GM21786 (cell line): ENCODE results near the gene RAC2.

Source experiments
- ATAC-seq: cut with Tn5 transposase; IDR thresholded peaks from one replicate; pipeline ENCODE4 v1.9.1; 2021; ENCODE audit not compliant: unreplicated experiment

RAC2 gene

DNA sequence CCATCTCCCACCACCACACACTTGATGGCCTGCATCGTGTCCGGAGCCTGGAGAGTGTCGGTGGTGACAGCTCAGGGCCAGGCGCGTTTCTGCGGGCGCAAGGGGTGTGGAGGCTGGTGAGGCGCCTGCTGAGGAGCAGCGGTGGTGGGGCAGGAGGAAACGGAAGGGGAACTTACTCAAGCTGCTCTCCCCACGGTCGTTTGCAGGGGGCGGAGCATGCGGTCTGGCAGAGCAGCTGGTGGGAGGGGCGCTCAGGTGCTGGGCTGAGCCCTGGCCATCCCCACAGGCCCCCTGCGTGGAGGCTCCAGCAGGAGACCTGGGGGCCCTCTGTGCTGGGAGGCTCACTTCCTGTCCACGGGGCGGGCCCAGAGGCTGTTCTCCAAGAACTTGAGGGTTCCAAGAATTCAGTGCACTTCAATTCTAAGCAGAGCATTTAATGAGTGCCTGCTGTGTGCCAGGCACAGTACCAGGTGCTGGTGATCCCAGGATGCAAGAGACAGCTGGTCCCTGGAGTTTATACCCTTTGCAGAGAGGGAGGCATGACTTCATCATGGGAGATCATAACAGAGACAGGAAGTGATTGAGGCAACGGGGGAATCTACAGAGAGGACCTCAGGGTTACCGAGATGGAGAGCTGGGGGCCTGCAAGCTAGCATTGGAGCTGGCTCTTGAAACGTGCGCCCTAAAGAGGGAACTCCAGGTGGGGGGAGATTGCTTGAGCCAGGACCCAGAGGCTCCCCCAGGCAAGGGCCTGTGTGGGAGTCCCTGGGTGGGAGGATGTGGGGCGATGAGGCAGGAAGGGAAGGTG is at the start of gene RAC2:
TSS of gene RAC2 (minus strand) at position 156 of the 808 bp plus-strand sequence. CDS start at position 35, 121 bp downstream.
- peak; percentile 48 for ATAC-seq

DNA sequence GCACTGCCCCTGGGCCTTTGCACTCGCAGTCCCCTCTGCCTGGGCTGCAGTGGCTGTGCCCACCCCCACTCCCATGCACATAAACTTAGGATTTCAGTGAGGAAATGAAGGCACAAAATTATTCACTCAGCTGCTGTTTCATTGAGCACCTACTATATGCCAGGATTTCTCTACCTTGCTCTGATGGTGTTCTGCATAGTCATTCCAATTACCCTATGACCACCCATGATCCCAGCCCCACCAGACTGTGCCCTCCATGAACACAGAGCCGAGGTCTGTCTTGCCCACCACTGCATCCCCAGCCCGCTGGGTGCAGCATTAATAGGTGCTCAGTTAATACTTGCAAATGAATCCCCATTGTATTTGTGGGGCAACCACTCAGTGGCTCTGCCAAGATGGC is 49.1 kb upstream of the RAC2 start:
- ATAC-seq = no peak

DNA sequence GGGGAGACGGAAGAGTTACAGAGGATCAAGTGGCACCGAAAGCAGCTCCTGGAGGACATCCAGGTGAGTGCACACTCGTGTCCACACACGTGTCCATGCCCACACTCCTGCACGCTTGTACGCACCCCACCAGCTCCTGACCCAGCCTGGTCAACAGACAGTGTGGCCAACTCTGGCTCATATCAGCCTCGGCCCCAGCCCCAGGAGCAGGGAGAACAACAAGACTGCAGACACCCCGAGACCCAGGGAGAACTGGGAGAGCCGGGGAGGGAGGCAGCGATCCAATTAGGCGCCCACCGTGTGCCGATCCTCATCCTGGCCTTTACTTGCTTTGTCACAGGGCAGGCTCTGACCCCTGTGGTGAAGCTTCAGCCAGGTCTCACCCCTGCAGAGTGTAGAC is 48.6 kb upstream of the RAC2 start:
- no peak for ATAC-seq

DNA sequence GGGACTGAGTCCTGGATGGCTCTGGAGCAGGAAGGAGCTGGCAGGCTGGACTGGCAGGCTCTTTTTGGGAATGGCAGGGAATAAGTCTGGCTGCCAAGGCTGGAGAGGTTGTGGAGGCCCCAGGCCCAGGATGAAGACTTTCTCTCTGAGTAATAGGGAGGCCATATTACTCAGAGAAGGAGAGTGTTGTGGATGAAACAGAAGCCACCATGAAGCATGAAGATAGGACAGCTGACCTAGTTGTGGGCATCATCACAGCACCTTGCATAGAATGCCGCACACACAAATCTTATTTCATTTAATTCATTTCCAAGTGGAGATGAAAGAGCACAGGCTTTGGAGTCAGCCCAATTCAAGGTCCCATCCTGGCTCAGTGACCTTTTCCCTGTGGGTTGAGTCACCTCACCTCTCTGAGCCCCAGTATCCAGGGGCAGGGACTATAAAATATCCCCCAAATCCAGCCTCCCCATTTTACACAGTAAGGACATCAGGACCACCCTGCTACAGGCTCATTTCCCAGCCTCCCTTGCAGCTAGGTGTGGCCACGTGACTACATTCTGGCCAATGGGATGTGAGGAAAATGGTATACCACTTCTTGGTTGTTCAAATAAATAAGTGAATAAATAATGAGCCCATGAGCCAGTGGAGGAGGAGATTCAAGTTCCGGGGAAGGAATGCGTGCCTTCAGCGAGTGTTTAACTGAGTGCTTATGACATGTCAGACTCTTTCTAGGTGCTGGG is 47.7 kb upstream of the RAC2 start:
- ATAC-seq = no peak

DNA sequence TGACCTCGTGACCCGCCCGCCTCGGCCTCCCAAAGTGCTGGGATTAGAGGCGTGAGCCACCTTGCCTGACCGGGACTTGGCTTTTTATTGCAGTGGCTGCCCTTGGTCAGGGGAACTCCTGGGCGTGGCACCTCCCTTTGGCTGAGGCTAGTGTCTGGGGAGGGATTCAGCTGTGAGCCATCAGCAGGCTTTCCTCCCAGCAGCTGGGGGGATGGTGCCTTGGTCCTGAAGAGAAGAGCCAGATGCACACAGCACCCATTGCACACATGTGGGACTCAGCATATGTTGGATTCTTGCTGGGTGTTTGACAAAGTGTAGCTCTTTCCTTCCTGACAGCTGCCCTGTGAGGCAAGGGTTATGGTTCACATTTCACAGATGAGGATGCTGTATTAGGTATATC is 46.7 kb upstream of the RAC2 start:
- ATAC-seq = no peak

DNA sequence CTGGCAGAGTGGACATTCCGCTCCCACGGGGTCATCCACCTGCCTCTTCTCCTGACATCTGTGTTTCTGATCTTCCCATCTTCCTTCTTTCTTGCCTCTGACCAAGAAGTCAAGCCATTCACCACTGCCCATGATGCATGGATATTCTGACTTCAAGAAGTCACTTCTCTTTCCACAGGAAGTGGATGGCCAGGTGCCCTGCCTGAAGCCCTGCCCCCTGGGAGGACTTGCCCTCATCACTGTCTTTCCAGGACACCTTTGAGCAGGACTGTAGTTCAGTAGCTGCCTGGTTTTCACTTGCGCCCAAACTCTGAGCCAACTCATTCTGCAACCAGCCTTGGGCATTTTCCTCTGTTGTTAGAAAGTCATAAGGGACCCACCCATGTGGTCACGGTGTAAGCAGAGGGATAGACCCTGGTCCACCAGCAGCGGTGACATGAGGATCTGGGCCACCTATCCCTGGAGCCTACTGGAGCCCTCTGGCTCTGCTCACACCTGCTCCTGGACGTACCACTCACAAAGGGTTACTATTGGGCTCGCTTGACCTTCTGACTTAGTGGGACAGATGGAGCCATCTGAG is 45.2 kb upstream of the RAC2 start:
- ATAC-seq = no peak

DNA sequence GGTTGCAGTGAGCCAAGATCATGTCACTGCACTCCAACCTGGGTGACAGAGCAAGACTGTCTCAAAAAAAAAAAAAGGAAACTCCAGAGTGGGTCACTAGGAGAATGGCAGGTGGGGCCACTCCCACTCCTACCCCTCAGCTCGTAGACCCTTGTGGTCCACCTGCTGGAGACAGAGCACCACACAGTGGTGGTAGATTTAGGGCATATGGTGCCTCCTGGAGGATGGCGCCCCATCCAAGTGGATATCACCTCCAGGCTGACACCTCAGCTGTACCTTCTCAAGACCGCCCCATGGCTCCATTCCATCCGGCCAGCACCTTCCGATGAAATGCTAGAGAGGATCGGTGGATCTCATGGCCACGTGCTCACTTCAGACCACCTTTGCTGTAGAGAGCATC is 44.5 kb upstream of the RAC2 start:
- no peak for ATAC-seq

DNA sequence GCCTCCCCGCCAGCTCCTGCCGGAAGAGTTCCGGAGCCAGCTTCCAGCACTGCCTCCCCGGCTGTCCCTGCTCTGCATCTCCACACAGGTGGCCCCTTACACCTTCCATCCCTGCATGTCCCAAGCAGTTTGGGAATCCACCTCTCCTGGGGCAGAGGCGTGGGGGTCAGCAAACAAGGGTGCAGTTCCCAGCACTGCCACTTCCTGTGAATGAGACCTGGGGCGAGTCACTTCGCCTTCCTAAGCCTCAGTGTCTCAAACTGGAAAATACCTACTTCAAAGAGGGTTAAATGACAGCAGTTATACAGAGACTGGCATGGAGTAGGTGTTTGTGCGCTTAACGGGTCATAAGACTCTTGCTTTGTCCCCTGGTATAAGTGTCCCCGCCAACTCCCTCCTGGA is 43.5 kb upstream of the RAC2 start:
- ATAC-seq = no peak

DNA sequence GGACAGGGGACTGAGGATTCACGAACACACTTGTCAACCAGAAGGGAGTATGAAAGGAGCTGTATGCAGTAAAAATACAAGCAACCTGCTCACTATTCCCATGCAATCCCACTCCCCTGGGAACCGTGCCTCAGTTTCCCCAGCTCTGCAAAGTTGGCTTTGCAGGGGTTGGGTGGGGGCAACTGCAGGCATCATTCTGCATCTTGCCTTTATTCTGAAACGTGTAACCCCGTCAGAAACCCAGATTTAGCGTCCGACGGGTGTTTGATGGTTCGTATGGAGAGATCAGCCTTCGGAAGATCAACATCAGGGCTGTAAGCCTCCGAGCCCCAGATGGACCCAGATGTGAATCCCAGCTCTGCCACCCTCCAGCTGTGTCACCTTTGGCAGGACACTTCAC is 41.9 kb upstream of the RAC2 start:
- ATAC-seq = no peak

DNA sequence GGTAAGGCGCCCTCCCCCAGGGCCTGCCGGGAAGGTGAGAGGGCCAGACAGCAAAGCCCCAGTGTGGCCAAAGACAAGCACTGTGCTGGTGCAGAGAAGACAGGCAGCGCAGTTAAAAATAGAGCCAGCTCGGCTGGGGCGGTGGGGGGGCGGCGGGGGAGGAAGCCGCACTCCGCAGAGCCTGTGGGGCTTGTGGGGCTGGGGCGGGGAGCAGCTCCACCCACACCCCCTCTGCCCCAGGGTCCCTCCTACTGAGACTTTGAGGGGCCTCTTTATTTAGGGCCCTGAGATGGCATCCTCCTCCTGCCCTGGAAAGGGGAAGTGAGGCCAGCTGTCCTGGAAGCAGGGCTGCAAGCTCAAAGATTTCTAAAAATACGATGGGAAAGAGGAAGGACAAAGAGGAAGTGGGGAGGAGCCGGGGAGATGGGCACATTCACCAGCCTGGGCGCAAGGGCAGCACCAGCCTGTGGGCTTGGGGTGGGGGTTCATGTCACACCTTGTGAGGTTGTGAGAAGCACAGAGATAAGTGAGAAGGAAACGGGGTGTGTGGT is 40.8 kb upstream of the RAC2 start:
- ATAC-seq = no peak

DNA sequence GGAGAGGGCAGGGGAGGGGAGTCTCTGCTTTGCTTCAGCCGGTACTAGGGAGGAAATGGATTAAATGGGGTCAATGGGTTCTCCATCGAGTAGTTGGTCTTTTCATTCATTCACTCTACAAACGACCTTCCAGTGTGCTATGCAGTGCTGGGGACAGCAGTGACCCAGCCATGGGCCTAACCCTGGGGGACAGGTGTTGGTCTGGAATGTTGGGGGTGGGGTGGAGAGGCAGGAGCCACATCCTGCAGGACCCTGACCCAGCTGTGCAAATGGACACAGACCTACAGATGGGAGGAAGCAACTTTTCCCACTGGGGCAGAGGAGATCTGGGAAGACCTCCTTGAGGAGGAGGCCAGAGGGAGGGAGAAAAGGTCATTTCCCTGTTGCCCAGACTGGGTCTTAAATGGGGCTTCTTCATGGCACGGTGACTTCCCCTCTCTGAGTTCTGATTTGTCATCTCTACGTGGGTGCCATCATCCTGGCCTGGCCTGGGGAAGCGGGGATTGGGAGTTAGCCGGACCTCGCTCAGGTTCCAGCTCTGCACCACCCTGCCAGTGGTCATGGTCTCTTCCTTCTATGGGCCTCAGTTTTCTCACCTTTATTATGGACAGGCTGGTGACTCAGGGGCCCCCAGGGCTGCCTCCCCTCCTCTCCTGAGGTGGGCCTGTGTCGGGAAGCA is 40.2 kb upstream of the RAC2 start:
- no peak for ATAC-seq

DNA sequence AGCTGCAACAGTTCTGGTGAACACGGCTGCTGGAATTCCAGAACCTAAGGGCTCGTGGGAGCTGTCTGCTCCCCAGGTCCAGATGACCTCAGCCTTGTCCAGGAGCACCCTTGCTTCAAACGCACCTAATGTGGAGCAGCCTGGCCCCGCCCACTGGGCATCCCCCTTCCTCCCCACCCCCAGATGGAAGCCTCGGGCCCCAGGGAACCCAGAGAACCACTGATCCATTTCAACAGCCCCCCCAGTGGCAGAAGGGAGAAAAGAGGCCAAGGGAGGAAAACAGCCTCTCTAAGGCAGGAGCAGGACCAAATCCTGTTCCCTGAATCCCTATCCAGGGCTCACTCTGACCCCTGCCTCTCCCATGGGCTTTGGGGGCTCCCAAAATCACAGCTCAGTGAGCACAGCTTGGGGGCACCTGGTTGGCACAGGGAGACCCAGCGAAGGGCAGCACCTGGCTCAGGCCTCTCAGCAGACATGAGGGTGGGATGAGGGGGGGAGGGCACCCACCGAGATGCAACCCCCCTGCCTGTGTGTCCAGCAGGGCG is 39.4 kb upstream of the RAC2 start:
- no peak for ATAC-seq

DNA sequence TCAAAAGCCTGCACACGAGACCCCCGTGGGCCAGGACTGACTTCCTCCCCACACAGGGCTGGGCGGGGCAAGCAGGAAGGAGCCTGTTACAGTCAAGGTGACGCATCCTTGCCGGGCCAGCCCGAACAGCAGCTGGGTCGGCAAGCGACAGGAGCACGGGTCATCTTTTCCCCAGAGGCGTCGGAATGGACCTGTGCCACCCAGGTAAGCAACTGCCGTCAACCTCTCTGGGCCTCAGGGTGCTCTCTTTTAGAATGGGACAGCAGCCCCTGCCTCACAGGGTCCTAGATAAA is 38.3 kb upstream of the RAC2 start, which contains the start of gene CYTH4:
TSS of gene CYTH4 (plus strand) at position 124 of the 293 bp plus-strand sequence. CDS start at position 186, 62 bp downstream.
- ATAC-seq = peak; percentile 48

DNA sequence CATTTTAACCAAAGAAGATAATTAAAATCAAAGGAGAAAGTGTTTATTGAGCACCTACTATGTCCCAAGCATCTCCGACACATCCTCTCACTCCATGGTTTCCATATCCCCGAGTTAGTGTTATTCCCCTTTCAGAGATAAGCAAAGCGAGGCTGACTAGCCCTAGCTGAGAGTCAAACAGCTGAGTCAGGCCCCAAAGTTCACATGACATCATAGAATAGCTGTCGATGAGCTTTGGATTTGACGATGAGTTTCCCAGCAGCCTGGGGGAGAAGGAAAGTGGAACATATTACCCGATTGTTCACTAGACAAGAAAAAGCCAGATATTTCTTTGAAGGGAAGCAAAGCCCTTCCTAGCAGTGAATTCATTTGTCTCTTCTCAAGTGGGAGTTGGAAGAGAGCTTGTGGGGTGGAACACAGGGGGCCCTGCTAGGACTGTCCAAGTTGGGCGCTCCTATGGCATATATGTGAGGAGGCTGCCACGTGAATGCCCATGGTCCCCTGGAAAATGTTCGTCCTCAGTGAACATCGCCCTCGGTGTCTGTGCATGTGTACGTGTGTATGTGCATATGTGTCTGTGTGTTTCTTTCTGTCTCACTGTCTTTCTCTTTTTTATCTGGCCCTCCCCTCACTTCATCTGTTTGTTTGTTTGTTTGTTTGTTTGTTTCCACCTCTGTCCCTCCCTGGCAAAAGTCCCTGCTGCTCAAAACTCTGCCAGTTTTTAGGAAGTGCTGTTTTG is 37.7 kb upstream of the RAC2 start:
- no peak for ATAC-seq

DNA sequence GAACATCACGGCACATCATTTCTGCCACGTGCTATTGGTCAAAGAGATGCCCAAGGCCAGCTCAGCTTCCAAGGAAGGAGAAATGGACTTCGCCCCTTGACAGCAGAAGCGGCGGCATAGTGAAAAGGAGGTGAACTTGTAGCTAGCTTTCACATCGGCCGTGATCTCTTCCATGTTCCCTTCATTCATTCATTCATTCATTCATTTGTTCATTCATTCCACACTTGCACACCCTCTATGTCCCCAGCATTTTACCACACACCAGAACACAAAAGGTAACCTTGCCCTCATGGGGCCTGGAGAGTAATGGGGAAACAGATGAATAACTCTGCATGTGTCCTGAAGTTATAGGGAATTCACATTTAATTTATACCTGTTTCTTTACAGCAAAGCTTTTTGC is 37.1 kb upstream of the RAC2 start:
- no peak for ATAC-seq

DNA sequence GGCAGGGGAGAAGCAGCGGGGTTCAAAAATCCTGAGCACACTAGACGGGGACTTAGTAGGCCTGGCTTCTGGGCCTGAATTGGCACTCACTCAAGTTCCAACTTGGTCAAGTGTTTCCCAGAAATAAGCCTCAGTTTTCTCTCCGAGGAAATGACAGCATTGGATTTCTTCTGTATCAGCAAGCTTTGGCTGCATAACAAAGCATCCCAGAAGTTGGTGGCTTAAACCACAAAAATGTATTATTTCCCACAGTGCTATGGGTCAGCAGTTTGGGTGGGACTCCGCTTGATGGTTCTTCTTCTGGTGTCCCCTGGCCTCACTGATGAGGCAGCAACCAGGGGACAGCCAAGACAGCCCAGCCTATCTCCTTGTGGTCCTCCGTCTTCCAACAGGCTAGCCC is 36.6 kb upstream of the RAC2 start:
- ATAC-seq = no peak

DNA sequence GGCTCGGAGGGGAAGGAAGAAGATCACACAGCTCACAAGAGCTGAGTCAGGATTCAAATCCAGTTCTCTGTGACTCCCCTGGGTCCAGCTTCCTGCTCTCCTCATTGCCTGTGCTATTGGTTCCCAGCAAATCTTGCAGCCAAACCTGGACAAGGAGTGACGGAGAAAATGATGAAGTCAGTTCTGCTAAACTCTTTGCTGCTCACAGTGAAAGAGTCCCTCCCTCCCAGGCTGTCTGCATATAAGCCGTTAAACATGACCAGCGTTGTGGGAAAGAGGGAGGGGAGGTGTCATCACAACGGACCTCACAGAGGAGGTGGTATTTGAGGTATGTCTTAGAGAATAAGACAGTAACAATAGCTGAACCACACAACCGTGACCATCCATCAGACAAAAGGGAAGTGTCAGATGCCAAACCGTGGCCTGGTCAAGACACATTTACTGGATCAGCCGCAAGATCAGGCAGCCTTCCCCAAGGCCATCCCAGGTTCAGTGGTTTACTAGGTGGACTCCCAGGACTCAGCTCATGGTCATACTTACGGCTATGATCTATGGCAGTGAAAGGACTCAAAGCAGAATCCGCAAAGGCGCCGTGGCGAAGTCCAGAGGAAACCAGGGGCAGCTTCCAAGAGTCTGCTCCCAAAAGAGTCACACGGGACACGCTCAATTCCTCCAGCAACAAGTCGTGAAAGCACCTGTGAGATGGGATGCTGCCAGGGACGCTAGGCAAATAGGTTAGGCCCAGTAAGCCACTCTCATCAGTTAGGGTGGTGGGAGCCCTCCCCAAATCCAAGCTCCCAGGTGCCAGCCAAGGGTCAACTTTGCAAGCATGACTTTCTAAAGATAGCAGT is 35.5 kb upstream of the RAC2 start:
- ATAC-seq = no peak

DNA sequence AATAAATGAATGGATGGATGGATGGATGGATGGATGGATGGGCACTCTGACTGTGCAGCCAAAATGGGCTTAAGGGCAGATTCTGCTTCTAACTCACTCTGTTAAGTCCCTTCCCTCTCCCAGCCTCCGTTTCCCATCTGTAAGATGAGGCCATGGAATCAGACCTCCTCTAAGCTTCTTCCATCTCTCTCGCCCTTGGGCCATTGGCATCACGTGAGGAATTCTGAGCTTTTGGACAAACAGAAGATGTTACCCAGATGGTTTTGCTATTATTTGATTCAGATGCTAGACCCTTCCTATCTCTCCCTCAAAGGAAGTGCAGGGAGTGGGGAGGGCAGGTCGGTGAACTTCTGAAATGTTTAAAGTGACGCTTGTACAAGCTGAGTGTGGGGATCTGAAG is 34.2 kb upstream of the RAC2 start:
- no peak for ATAC-seq

DNA sequence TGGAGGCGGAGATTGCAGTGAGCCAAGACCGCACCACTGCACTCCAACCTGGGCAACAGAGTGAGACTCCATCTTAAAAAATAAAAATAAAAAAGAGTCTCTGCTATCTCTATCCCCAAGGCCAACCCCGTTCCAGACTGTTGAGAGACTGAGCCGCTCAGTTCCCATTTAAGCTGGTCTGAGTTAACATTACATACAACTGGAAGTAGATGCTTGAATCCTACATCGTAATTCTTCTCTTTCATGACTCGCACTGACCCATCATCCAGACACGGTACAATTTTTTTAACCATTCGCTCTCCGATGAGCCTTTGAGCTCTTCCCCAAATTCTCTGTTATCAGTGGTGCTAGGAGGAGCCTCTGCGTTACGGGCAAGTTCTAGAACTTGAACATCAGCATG is 33.3 kb upstream of the RAC2 start:
- ATAC-seq = no peak
